CD4-positive, alpha-beta T cell treated with Interferon gamma for 1 hour (primary cell): Measurements from ENCODE around the gene SYTL1.

Experiments used
- DNase-seq: peaks from one replicate; pipeline ENCODE4 v3.0.0-alpha.2; 2020

The SYTL1 gene, protein sequence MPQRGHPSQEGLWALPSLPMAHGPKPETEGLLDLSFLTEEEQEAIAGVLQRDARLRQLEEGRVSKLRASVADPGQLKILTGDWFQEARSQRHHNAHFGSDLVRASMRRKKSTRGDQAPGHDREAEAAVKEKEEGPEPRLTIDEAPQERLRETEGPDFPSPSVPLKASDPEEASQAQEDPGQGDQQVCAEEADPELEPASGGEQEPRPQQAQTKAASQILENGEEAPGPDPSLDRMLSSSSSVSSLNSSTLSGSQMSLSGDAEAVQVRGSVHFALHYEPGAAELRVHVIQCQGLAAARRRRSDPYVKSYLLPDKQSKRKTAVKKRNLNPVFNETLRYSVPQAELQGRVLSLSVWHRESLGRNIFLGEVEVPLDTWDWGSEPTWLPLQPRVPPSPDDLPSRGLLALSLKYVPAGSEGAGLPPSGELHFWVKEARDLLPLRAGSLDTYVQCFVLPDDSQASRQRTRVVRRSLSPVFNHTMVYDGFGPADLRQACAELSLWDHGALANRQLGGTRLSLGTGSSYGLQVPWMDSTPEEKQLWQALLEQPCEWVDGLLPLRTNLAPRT

GRCh38 chr1:27341525-27342252 is at the start of gene SYTL1:
SYTL1 (plus strand) TSS chr1:27342022; CDS start chr1:27345335, 3,313 bp downstream.
- DNase-seq, result peak; percentile 59

GRCh38 chr1:27292106-27292505 is 49.7 kb upstream of the SYTL1 start:
- no peak for DNase-seq

DNA sequence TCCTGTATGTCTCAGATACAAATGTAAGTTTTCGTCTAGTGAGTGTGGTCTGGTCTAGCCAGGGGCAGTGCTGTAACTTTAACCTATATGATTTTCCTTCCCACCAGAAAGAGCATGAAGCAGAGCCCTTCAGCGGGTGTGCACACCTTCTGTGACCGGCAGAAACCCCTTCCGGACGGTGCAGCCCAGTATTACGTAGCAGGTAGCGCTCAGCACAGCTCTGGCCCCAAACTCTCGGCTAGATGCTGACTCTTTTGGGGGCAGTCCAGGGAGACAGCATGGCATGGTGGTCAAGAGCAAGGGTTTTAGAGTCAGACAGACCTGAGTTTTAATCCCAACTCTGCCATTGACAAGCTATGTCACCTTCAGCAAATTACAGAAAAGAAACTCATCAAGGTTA is 47.9 kb upstream of the SYTL1 start:
- DNase-seq, result no peak

- DNase-seq, result peak; percentile 51
These were observed 45.0 kb upstream of the SYTL1 start for GRCh38 chr1:27296773-27297291.

DNA sequence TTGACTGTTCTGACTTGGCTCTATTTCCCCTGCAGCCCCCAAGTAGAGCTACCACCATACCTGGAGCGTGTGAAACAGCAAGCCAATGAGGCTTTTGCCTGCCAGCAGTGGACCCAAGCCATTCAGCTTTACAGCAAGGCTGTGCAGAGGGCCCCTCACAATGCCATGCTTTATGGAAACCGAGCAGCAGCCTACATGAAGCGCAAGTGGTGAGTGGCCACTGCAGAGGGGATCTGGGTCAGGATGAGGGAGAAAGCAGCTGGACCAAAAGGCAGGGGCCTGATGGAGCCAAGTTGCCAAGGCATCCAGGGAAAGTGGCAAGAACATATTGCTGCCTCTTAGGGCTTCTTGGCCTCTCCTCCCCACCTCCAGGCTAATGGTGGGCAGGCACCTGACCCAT is 43.9 kb upstream of the SYTL1 start:
- no peak for DNase-seq

GRCh38 chr1:27298632-27299384 is 43.0 kb upstream of the SYTL1 start:
- no peak for DNase-seq

DNA sequence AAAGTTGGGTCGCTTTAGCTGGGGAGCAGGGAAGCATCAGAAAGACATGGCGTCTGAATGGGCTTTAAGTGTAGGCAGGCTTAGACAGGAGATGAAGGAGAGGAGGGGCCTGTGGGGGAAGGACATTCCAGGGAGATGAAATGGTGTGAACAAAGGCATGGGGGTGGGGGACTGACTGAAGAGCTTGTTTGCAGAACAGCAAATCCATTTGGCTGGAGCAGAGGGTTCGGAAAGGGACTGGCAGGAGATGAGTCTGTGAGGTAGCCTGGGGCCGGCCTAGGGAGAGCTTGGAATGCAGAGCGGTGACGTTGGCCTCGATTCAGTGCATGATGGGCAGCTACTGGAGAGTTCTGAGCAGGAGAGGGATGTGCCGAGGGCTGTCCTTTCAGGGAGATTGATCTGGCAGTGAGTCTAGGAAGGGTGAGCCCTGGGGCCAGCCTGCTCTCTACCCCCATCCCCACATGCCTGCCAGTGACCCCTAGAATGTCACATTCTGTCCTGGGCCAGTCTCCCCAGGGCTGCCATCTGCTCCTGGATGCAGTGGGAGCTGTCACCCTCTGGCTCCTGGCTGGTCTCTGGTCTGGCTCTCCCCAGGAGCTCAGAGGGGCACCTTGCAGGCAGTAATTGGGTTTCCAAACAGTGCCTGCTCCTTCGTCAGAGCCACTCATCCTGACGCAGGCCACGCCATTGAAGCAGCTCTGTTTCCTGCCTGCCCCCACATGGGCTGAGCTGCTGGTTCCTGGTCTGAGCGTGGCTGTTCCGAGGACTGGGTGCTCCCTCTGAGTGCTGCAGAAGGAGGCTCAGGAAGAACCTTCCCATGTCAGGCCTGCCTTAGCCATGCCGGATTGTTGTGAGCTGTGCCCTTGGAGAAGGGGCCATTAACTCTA is 42.2 kb upstream of the SYTL1 start:
- DNase-seq, result no peak

GRCh38 chr1:27300341-27301051 is 41.3 kb upstream of the SYTL1 start:
- DNase-seq, result peak; percentile 79

DNA sequence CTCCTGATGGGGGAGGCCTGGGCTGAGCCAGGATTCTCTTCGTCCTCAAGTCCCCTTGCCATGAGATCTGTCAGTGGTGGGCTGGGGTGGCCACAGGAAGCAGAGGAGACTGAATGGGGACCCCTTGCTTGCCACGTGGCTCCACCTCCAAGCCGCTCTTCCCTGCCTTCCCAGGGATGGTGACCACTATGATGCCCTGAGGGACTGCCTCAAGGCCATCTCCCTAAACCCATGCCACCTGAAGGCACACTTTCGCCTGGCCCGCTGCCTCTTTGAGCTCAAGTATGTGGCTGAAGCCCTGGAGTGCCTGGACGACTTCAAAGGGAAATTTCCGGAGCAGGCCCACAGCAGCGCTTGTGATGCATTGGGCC is 40.8 kb upstream of the SYTL1 start:
- DNase-seq, result no peak

GRCh38 chr1:27301582-27302199 is 40.1 kb upstream of the SYTL1 start:
- DNase-seq, result no peak

GRCh38 chr1:27302612-27303011 is 39.2 kb upstream of the SYTL1 start:
- no peak for DNase-seq

DNA sequence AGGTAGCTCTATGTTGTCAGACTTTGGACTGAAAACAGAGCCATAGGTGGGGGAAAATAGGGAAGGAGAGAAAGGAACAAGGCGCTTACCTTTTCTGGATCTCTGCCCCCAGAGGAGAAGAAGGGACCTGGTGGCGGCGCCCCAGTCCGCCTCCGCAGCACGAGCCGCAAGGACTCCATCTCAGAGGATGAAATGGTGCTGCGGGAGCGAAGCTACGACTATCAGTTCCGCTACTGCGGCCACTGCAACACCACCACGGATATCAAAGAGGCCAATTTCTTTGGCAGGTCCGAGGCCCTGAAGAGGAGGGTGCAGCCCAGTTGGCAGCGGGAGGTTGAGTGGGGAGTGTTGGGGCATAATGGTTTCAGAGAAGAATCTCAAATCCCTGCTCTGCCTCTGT is 38.3 kb upstream of the SYTL1 start:
- DNase-seq, result no peak

DNA sequence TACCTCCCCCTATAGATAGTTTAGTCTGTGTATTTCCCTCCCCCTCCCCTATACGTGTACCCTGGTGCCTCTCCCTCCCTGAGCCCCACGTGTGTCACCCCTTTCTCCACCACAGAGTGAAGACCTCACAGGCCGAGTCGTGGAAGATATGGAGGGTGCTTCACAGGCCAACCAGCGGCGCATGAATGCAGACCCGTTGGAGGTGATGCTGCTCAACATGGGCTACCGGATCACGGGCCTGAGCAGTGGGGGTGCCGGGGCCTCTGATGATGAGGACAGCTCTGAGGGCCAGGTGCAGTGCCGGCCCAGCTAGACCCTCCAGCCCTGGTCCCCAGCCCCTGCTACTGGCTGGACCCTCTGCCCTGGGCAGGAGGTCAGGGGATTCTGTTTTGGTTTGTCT is 35.8 kb upstream of the SYTL1 start:
- DNase-seq, result no peak

GRCh38 chr1:27306892-27307761 is 34.7 kb upstream of the SYTL1 start:
- DNase-seq, result no peak

DNA sequence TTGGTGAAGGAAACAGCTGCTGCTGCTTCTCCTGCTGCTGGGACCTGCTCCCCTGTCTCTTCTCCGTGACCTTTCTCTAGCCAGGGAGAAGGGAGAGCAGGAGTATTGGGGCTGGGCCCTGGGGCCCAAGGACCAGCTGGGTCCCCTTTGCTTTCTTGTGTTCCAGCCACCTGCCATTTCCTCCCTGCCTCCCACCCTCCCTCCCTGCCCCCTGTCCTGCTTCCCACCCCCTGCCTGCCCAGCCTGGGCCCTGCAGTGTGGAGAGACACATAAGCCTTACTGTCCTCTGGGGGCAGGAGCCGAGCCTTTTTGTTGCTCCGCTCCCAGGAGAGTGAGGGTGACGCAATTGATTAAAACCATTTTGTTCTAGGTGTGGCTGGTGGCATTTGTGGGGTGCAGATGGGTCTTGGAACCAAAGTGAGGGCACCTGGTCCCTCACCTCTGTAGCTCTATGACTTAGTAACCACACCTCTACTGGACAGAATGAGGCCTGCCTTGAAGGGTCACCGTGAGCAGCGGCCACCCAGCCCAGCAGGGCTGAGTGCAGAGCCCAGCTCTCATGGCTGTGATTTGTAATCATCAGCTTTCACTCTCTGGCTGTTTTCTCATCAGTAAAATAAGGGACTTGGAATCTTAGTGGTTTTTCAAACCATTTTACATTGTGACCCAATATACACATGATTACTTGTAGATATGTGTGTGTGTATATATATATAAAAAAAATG is 33.8 kb upstream of the SYTL1 start:
- DNase-seq, result no peak

GRCh38 chr1:27314169-27314568 is 27.7 kb upstream of the SYTL1 start:
- DNase-seq, result no peak

DNA sequence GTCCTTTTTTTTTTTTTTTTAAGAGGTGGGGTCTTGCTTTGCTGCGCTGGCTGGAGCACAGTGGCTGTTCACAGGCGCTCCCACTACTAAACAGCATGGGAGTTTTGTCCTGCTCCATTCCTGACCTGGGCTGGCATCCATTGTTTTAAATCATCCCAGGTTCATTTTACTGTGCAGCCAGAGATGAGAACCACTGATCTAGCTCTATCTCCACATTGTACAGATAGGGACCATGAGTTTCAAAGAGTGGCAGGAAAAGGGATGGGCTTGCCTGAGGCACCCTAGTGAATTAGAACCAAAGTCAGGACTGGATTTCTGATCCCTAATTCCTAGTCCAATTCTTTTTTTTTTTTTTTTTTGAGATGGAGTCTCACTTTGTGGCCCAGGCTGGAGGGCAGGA is 27.1 kb upstream of the SYTL1 start:
- DNase-seq, result no peak

DNA sequence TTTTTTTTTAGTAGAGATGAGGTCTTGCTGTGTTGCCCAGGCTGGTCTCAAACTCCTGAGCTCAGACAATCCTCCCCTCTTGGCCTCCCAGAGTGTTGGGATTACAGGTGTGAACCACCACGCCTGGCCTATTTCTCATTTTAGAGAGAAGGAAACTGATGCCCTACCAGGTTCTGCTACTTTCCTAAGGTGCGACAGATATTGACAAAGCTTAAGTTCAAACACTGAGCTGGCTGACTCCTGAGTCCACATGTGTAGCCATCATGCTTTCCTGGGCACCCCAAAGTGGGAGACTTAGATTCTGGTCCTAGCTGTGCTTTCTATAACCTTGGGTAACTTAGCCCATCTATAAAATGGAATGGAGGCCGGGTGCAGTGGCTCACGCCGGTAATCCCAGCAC is 25.0 kb upstream of the SYTL1 start:
- no peak for DNase-seq

- DNase-seq, result no peak
These were observed 23.7 kb upstream of the SYTL1 start for GRCh38 chr1:27318136-27318535.
